Measurements from ENCODE around the gene KRTAP4-8. TPM values are rescaled to one million over a fixed set of nuclear protein-coding genes. Genes with fewer than 3 reads are reported as not detected.
"Not testable (repeated sequence)": the region's sequence is repeated elsewhere in the genome, so short reads cannot be mapped to it uniquely, and the experiment has no call there.

The KRTAP4-8 gene
- total RNA-seq, 3 donors from 2014 or later, result not detected

DNA sequence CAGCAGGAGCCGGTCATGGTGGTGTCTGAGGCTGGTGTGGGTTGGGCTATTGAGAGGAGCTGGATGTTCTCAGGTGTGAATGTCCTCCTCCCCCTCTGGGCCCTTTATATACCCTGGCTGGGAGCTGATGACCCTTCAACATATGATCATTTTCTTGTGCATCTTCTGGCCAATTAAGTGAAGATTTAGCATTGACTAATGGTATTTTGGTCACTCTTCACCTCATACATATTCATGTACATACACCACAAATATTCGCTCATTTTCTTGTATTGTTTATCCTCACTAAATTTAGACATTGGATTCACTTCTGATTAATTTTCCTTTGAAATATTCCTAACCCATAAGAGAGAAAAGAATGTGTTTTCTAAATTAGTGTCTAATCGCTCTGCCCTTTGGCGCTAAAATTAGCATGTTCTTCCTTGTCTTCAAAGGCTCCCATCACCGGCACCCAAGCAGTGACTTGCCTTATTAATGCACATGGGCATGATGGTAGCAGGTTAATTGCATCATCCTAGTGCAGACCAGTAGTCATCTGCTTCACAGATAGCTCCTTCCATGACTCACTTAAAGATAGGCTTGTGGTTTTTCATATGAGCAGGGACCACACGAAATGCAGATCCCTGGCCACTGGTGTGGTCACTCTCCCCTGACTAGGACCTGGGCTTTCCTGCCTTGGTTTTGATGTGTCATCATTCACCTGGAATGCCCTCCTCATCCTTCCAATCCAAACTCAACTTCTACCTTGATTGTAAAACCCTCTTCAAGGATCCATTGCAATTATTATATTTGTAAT is 31.9 kb downstream of the KRTAP4-8 start, which contains the start of gene KRTAP2-4:
Gene KRTAP2-4 (minus strand): TSS at position 51 of the 796 bp plus-strand sequence. CDS start 34 bp downstream, at position 17.
- no peaks in the 10 kb centered on the region for H3K4me1 ChIP-seq
- intact Hi-C loops (cut with DNase I; ENCODE audit: low total_unique reads), result no loop called here
- DNase-seq (ENCODE audit: low spot score in 2 of 2), result no peak
- no peak within 1 kb of the TSS for H3K4me3 ChIP-seq
- no peaks in the 10 kb centered on the region for H3K9me3 ChIP-seq
- H3K27ac ChIP-seq, result no peak within 1 kb of the TSS
- H3K27me3 ChIP-seq, result no peaks in the 10 kb centered on the region
- H3K36me3 ChIP-seq, result no peaks in the 10 kb centered on the region
- TF ChIP-seq POLR2AphosphoS5 (IDR thresholded peaks at IDR 0.05) (no peak), POLR2A (IDR thresholded peaks at IDR 0.05) (no peak)
- TF ChIP-seq, protein P1, sequence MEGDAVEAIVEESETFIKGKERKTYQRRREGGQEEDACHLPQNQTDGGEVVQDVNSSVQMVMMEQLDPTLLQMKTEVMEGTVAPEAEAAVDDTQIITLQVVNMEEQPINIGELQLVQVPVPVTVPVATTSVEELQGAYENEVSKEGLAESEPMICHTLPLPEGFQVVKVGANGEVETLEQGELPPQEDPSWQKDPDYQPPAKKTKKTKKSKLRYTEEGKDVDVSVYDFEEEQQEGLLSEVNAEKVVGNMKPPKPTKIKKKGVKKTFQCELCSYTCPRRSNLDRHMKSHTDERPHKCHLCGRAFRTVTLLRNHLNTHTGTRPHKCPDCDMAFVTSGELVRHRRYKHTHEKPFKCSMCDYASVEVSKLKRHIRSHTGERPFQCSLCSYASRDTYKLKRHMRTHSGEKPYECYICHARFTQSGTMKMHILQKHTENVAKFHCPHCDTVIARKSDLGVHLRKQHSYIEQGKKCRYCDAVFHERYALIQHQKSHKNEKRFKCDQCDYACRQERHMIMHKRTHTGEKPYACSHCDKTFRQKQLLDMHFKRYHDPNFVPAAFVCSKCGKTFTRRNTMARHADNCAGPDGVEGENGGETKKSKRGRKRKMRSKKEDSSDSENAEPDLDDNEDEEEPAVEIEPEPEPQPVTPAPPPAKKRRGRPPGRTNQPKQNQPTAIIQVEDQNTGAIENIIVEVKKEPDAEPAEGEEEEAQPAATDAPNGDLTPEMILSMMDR (IDR thresholded peaks at IDR 0.05), result no peak

DNA sequence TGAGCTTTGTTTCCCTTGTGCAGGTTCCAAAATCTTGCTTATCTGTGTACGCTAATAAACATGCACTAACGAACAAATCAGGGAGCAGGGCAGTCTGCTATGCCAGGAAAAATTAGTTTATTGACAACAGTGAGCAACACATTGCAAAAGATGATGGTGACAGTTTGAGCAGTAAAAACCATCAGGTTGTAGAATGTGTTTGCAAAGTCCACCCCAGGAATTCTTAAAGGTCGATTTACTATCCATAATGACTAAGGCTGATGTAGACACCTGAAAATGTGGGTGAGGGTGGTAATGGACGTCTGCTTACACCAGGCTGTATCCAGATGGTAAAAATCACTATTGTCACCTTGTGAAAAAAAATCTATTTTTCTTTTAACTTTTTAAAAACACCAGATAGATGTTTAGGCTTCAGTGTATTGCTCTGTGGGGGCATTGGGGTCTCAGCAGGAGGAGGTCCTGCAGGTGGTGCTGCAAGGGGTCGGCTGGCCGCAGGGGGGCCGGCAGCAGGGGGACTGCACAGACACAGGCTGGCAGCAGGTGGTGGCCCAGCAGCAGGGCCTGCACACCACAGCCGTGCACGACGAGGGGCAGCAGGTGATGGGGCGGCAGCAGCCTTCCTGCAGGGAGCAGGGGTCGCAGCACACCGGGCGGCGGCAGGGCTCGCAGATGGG is 32.8 kb downstream of the KRTAP4-8 start:
- H3K36me3 ChIP-seq; intact Hi-C loops (cut with DNase I; ENCODE audit: low total_unique reads); H3K4me3 ChIP-seq: not testable (repeated sequence)

DNA sequence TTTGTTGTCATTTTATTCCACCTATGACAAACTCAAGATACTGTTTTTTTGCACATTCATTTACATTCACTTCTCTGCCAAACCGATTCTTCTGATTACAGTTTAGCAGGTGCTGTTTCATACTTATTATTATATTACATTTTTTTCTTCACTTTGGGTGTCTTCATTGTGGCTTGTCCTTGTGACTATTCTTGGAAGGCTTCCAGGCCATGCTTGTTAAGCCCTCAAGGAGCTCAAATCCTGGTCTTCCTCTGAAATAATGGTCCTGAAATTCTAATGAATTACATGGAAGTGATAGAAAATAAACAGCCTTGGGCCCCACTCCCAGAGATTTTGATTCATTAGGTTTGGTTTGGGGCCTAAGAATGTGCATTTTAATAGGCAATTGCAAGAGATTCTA is 33.6 kb downstream of the KRTAP4-8 start:
- no peak for DNase-seq (ENCODE audit: low spot score in 2 of 2)
- Histone ChIP-seq H3K4me3 (no peak overlapping the region), H3K36me3 (no peaks in the 10 kb centered on the region), H3K27ac (no peak overlapping the region), H3K27me3 (no peaks in the 10 kb centered on the region), H3K9me3 (no peaks in the 10 kb centered on the region), H3K4me1 (no peaks in the 10 kb centered on the region)
- intact Hi-C loops (cut with DNase I; ENCODE audit: low total_unique reads), result no loop called here
- no peak for TF ChIP-seq POLR2A (IDR thresholded peaks at IDR 0.05)

More for the DNA sequence above, 32.8 kb downstream of the KRTAP4-8 start:
- not testable (repeated sequence) for H3K4me1 ChIP-seq; H3K27me3 ChIP-seq; H3K9me3 ChIP-seq; DNase-seq (ENCODE audit: low spot score in 2 of 2); H3K27ac ChIP-seq

DNA sequence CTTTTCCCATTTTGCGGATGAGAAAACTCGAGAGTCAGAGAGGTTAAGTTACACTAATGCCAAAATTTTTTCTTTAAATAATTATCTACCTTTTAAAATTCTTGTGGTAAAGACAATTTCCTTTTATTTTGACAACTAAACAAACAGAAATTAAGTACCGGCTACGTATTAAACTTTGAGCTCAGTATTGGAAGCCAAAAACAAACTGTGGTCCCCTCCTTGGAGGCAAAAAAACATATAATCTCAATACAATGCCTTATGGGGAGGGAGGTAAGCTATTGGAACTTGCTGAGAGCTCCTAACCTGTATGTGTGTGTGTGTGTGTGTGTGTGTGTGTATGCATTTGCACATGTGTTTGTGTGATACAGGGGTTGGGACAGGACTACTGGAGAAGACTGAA is 34.5 kb downstream of the KRTAP4-8 start:
- H3K4me3 ChIP-seq, result no peak overlapping the region
- intact Hi-C loops (cut with DNase I; ENCODE audit: low total_unique reads), result no loop called here
- no peaks in the 10 kb centered on the region for H3K36me3 ChIP-seq
- H3K9me3 ChIP-seq, result no peaks in the 10 kb centered on the region
- no peaks in the 10 kb centered on the region for H3K4me1 ChIP-seq
- TF ChIP-seq POLR2A (IDR thresholded peaks at IDR 0.05), result no peak
- no peak for TF ChIP-seq POLR2AphosphoS5 (IDR thresholded peaks at IDR 0.05)
- TF ChIP-seq, protein P1 (IDR thresholded peaks at IDR 0.05), result no peak
- no peaks in the 10 kb centered on the region for H3K27me3 ChIP-seq
- no peak for DNase-seq (ENCODE audit: low spot score in 2 of 2)
- no peak overlapping the region for H3K27ac ChIP-seq

DNA sequence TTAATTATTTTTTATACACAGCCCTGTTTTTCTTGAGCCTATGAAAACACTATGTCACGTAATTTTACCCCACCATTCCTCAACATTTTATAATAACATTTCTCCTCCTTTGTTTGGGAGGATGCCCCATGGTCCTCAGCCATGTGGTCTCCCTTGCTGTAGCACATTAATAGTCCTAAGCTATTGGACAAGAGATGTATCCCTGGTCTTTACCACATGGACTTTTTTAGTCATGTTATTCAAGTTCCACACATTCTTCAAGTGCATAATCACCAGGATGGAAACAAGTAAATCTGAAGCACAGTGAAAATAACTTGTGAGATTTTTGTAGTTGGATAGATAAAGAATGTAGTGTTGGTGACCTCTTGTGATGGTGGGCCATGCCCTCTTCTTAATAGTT is 36.0 kb downstream of the KRTAP4-8 start:
- H3K4me3 ChIP-seq, result no peak overlapping the region
- no peaks in the 10 kb centered on the region for H3K9me3 ChIP-seq
- H3K36me3 ChIP-seq, result no peaks in the 10 kb centered on the region
- intact Hi-C loops (cut with DNase I; ENCODE audit: low total_unique reads), result no loop called here
- no peaks in the 10 kb centered on the region for H3K4me1 ChIP-seq
- no peaks in the 10 kb centered on the region for H3K27me3 ChIP-seq
- H3K27ac ChIP-seq, result peak overlapping the region in 1 of 2 donors; percentile 25
- DNase-seq (ENCODE audit: low spot score in 2 of 2), result no peak
- TF ChIP-seq POLR2A (IDR thresholded peaks at IDR 0.05) (no peak), POLR2AphosphoS5 (IDR thresholded peaks at IDR 0.05) (no peak)
- TF ChIP-seq, protein P1 (IDR thresholded peaks at IDR 0.05), result no peak

DNA sequence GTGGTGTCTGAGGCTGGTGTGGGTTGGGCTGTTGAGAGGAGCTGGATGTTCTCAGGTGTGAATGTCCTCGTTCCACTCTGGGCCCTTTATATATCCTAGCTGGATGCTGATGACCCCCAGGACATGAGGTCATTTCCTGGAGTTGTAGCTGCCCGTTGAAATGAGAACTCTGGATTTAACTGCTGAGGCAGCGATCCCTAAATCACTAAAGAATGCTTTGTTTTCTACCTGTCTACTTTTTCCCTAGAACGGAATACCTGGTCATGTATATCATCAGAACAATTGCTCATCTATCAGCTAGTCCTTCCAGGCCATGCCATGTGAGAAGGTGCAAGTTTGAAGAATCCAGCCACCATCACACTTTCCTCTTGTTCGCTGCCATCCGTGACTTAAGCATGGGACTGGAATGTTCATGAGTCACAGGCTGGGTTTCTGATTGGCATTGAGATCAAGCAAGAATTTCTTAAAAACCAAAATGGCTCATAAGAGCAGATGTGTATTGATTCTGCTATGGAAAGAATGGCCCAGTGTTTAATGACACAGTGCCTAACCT is 37.8 kb downstream of the KRTAP4-8 start, which contains the start of gene KRTAP2-3:
Gene KRTAP2-3 (minus strand): TSS at position 63 of the 553 bp plus-strand sequence. CDS start 64 bp downstream, outside the sequence.
- no peaks in the 10 kb centered on the region for H3K27me3 ChIP-seq
- intact Hi-C loops (cut with DNase I; ENCODE audit: low total_unique reads), result no loop called here
- TF ChIP-seq, protein P1 (IDR thresholded peaks at IDR 0.05), result no peak
- TF ChIP-seq POLR2A (IDR thresholded peaks at IDR 0.05) (no peak), POLR2AphosphoS5 (IDR thresholded peaks at IDR 0.05) (no peak)
- no peak within 1 kb of the TSS for H3K4me3 ChIP-seq
- no peaks in the 10 kb centered on the region for H3K9me3 ChIP-seq
- H3K36me3 ChIP-seq, result no peaks in the 10 kb centered on the region
- H3K4me1 ChIP-seq, result no peaks in the 10 kb centered on the region
- H3K27ac ChIP-seq, result no peak within 1 kb of the TSS
- no peak for DNase-seq (ENCODE audit: low spot score in 2 of 2)

DNA sequence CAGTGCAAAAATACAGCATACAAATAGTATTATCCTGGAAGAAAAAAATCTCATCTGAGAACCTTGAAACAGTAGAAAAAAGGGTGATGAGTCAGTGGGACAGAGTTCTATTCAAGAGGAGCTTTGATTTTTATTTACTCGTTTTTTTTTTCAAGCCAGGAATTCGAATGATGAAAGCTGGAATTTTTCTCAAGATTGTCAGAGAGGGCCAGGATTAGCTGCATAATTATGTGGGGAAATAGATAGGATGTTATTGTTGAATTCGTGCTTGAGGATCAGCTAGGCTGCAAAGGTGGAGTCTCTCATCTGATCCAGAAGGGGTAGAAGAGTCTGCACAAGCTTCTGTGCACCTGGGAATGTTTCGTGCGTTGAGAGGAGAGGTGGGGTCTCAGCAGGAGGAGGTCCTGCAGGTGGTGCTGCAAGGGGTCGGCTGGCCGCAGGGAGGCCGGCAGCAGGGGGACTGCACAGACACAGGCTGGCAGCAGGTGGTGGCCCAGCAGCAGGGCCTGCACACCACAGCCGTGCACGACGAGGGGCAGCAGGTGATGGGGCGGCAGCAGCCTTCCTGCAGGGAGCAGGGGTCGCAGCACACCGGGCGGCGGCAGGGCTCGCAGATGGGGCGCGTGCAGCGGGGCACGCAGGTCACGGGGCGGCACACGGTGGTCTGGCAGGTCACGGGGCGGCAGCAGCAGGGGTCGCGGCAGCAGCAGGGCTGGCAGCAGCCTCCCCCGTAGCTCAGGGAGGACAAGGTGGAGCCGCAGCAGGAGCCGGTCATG is 38.5 kb downstream of the KRTAP4-8 start:
- not testable (repeated sequence) for H3K27me3 ChIP-seq; H3K36me3 ChIP-seq; H3K27ac ChIP-seq; H3K4me1 ChIP-seq; H3K9me3 ChIP-seq; DNase-seq (ENCODE audit: low spot score in 2 of 2); H3K4me3 ChIP-seq
- intact Hi-C loops (cut with DNase I; ENCODE audit: low total_unique reads), result loop anchor here (2.0 kb wide), 1 partner anchor 33 kb away; no protein-coding TSS in a partner anchor
